ENCODE data around the gene GALNT10. TPM values are rescaled to one million over a fixed set of nuclear protein-coding genes. Genes with fewer than 3 reads are reported as not detected.

The GALNT10 gene
- total RNA-seq, 2 donors from 2014 or later, result 41.7 to 47.4 TPM

DNA sequence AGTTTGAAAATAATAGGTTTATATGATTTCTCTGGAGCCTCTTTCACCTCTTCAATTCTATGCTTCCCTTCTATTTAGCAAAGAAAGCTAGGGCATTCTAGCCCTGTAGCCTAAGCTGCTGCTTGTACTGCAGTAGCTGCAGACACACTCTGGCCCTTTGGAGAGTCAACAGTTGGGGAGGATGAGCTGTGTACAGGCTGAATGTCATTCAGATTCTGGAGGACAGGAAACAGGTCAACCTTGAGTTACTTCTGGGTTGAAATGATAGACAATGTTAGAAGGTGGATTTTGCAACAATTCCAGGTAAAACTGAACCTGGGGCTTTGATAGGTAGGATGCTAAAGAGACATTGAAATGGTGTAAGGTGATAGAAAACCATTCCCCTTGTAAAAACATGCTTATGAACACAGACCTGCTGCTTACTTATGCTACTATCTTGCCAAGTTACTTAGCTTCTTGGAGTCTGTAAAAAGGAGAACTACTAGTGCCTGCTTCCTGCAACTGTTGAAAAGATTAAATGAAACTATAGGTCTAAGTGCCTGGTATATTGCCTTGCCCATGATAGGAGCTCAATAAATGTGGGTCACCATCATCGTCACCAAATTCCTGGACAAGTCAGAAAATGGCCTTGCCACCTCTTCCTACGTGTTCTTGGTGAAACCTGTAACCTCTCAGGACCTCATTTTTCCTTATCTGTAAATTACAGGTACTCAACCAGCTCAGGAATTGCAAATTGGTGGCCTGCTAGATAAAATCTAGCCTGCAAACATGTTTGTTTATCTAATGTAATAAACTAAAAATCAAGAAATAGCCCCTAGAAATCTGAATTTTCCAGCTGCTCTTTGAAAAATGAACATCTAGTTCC lies 83.7 kb downstream of the GALNT10 start:
- H3K4me1 Mint-ChIP-seq (ENCODE audit: low read depth), result peaks cover 44% of the 10 kb centered on the region
- H3K27ac Mint-ChIP-seq, result no peak overlapping the region
- no peak for ATAC-seq (replicated peaks in 1 of 2)
- no peaks in the 10 kb centered on the region for H3K27me3 Mint-ChIP-seq (ENCODE audit: low read depth)
- no peaks in the 10 kb centered on the region for H3K36me3 Mint-ChIP-seq (ENCODE audit: insufficient read depth in 2 of 2)
- no peaks in the 10 kb centered on the region for H3K9me3 Mint-ChIP-seq
- DNase-seq, result no peak
- no peak overlapping the region for H3K4me3 Mint-ChIP-seq

DNA sequence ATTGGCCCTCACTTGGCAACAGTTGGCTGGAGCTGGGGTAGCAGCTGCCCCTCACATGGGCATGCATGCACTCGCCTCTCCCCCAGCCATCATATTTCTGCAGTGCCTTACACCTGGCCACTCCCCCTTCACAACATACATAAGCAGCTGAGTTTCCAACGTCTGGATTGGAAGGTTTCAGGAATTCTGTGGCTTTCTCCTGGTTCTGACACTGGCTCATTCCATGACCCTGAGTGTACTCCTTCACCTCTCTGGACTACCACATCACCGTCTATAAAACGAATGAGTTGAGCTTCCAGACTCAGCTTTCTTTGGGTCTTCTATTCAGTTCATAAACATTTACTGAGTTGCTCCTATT lies 84.3 kb downstream of the GALNT10 start:
- no peak overlapping the region for H3K4me3 Mint-ChIP-seq
- H3K9me3 Mint-ChIP-seq, result no peaks in the 10 kb centered on the region
- no peaks in the 10 kb centered on the region for H3K27me3 Mint-ChIP-seq (ENCODE audit: low read depth)
- no peaks in the 10 kb centered on the region for H3K36me3 Mint-ChIP-seq (ENCODE audit: insufficient read depth in 2 of 2)
- DNase-seq, result no peak
- ATAC-seq (replicated peaks in 1 of 2), result no peak
- peaks cover 44% of the 10 kb centered on the region for H3K4me1 Mint-ChIP-seq (ENCODE audit: low read depth)
- H3K27ac Mint-ChIP-seq, result no peak overlapping the region

DNA sequence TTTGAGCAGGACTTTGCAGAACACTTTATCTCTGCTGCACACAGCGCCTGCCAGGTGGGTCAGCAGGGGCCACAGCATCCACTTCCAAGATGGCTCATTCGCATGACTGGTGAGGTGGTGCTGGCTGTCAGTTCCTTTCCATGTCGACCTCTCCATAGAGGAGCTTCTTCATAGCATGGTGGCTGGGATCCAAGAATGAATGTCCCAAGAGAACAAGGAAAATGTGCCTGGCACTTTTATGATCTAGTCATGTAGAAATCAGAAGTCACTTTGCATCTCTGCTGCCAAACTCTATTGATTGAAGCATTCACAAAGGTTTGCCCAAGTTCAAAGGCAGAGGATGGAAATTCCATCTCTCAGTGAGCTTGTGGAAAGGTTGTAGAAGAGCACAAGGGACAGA lies 85.0 kb downstream of the GALNT10 start:
- Mint-ChIP-seq H3K9me3 (no peaks in the 10 kb centered on the region), H3K36me3 (ENCODE audit: insufficient read depth in 2 of 2) (no peaks in the 10 kb centered on the region), H3K4me1 (ENCODE audit: low read depth) (peaks cover 44% of the 10 kb centered on the region), H3K27ac (no peak overlapping the region), H3K4me3 (no peak overlapping the region), H3K27me3 (ENCODE audit: low read depth) (no peaks in the 10 kb centered on the region)
- DNase-seq (no peak), ATAC-seq (replicated peaks in 1 of 2) (no peak)

DNA sequence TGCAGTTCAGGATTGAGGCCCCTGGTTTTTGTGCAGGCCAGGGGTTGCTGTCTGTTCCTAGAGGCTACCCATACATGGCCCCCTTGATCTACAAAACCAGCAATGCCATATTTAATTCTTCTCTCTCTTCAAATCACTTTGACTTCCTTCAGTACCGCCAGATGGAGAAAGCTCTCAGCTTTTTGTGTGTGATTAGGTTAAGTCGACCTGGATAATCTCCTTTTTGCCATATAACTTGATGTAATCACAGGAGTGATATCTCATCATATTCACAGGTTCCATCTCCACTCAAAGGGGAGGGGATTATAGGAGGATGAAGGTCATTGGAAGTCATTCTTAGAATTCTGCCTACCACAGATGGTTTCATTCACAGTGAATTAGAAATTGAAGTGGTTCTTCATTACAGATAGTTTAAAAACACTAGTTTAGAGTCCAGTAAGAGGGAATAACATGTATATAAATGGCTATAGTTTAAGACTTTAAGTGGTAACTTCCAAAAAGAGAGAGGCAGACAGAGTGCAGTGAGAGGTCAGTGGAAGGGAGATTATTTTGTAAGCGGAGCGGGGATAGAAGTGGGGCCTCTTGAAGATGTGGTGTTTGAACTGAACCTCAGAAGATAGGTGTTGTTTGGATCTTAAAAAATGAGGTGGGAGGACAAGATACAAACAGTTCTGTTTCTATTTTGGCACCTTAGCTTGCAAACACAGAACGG lies 85.9 kb downstream of the GALNT10 start:
- Mint-ChIP-seq H3K36me3 (ENCODE audit: insufficient read depth in 2 of 2) (no peaks in the 10 kb centered on the region), H3K4me3 (peak overlapping the region in 1 of 2 donors; percentile 52), H3K4me1 (ENCODE audit: low read depth) (peaks cover 44% of the 10 kb centered on the region), H3K27me3 (ENCODE audit: low read depth) (no peaks in the 10 kb centered on the region), H3K27ac (peak overlapping the region; percentile 30), H3K9me3 (no peaks in the 10 kb centered on the region)
- ATAC-seq (replicated peaks in 1 of 2) (peak in 1 of 2 donors; percentile 38), DNase-seq (no peak)

DNA sequence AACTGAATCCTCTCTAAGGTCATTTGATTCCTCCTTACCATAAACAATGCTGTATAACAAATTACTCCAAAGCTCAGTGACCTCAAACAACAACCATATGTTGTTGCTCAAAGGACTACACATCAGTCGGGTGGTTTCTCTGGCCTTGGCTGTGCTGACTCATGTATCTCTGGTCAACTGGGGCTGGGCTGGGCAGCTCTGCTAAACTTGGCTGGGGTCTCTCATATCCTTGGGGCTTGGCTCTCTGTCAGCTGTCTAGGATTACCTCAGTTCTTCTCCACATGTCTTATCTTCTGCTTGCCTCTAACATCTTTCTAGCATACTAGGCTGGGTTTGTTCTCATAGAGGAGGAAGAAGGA lies 86.4 kb downstream of the GALNT10 start:
- ATAC-seq (replicated peaks in 1 of 2) (peak in 1 of 2 donors; percentile 41), DNase-seq (no peak)
- no peaks in the 10 kb centered on the region for H3K27me3 Mint-ChIP-seq (ENCODE audit: low read depth)
- no peaks in the 10 kb centered on the region for H3K36me3 Mint-ChIP-seq (ENCODE audit: insufficient read depth in 2 of 2)
- no peaks in the 10 kb centered on the region for H3K9me3 Mint-ChIP-seq
- peaks cover 42% of the 10 kb centered on the region for H3K4me1 Mint-ChIP-seq (ENCODE audit: low read depth)
- no peak overlapping the region for H3K4me3 Mint-ChIP-seq
- H3K27ac Mint-ChIP-seq, result no peak overlapping the region

DNA sequence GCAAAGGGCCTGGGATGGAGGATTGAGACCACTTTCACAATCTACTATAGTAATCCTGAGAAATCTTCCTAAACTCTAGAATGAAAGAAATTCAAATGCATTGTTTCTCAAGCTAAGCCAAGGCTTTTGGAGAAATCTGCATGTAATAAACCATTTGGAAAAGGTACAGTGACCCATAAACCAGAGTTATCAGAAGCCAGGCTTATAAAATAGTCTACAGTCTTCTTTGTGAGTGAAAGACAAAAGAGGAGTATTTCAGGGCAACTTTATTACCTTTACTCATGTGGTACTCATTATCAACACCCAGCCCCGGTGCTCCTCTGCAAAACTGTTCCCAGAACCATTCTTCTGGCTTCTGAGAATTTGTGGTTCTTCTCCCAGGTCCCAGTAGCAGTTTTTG lies 87.0 kb downstream of the GALNT10 start:
- H3K4me3 Mint-ChIP-seq, result no peak overlapping the region
- H3K27me3 Mint-ChIP-seq (ENCODE audit: low read depth), result no peaks in the 10 kb centered on the region
- DNase-seq (no peak), ATAC-seq (replicated peaks in 1 of 2) (no peak)
- H3K9me3 Mint-ChIP-seq, result no peaks in the 10 kb centered on the region
- H3K27ac Mint-ChIP-seq, result no peak overlapping the region
- H3K36me3 Mint-ChIP-seq (ENCODE audit: insufficient read depth in 2 of 2), result no peaks in the 10 kb centered on the region
- peaks cover 37% of the 10 kb centered on the region for H3K4me1 Mint-ChIP-seq (ENCODE audit: low read depth)

DNA sequence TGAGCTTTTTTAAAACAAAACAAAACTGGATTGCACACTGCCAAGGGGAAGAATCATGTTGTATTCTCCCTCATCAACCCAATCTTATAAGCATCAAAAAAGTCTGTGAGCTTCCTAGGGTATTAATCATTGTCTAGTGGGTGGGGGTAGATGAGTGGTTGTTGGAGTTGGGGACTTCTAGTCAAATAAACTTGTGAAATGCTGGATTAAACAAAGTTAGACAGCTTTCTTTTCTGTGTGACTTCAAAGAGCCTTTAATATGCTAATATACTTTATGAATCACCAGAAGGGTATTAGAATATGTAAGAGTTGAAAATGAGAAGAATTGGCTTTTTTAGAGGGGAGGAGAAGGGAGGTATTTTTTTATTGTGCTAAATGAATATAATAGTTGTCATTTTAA lies 87.7 kb downstream of the GALNT10 start:
- Mint-ChIP-seq H3K4me3 (no peak overlapping the region), H3K4me1 (ENCODE audit: low read depth) (peaks cover 30% of the 10 kb centered on the region), H3K27ac (no peak overlapping the region), H3K9me3 (no peaks in the 10 kb centered on the region), H3K27me3 (ENCODE audit: low read depth) (no peaks in the 10 kb centered on the region), H3K36me3 (ENCODE audit: insufficient read depth in 2 of 2) (no peaks in the 10 kb centered on the region)
- ATAC-seq (replicated peaks in 1 of 2) (no peak), DNase-seq (no peak)

DNA sequence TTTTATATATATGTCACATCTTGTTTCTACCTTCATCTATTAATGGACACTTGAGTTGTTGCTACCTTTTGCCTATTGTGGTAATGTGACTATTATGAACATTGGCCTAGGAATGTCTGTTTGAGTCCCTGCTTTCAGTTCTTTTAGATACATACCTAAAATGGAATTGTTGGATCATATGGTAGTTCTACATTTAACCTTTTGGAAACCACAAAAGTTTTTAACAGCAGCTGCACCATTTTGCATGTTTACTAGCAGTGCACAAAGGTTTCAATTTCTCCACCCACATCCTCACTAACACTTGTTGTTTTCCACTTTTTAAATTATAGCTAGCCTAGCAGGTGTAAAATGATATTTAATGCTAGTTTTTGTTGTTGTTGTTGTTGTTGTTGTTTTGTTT lies 88.4 kb downstream of the GALNT10 start:
- ATAC-seq (replicated peaks in 1 of 2) (no peak), DNase-seq (no peak)
- no peak overlapping the region for H3K27ac Mint-ChIP-seq
- no peak overlapping the region for H3K4me3 Mint-ChIP-seq
- no peaks in the 10 kb centered on the region for H3K9me3 Mint-ChIP-seq
- peaks cover 28% of the 10 kb centered on the region for H3K4me1 Mint-ChIP-seq (ENCODE audit: low read depth)
- no peaks in the 10 kb centered on the region for H3K27me3 Mint-ChIP-seq (ENCODE audit: low read depth)
- no peaks in the 10 kb centered on the region for H3K36me3 Mint-ChIP-seq (ENCODE audit: insufficient read depth in 2 of 2)

DNA sequence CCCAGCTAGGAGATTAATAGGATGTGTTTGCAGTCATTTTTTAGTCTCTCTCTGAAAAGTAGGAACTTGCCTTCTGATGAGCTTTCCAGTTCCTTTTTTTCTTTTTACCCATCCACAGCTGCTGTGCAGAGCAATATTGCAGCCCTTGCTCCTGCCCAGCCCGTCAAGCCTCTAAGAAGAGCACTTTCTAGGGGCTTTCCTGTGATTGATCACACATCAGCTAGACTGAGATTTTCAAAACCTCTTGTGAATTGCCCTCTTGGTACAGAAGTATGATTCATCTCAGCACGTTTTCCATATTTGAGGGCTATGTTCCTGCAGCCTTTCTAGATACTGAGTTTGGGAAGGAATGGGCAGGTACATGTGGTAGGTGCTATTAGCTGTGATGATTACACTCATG lies 93.9 kb downstream of the GALNT10 start:
- Mint-ChIP-seq H3K4me3 (no peak overlapping the region), H3K9me3 (no peaks in the 10 kb centered on the region), H3K27ac (no peak overlapping the region), H3K27me3 (ENCODE audit: low read depth) (no peaks in the 10 kb centered on the region), H3K4me1 (ENCODE audit: low read depth) (peaks cover 5% of the 10 kb centered on the region), H3K36me3 (ENCODE audit: insufficient read depth in 2 of 2) (no peaks in the 10 kb centered on the region)
- no peak for DNase-seq
- no peak for ATAC-seq (replicated peaks in 1 of 2)

DNA sequence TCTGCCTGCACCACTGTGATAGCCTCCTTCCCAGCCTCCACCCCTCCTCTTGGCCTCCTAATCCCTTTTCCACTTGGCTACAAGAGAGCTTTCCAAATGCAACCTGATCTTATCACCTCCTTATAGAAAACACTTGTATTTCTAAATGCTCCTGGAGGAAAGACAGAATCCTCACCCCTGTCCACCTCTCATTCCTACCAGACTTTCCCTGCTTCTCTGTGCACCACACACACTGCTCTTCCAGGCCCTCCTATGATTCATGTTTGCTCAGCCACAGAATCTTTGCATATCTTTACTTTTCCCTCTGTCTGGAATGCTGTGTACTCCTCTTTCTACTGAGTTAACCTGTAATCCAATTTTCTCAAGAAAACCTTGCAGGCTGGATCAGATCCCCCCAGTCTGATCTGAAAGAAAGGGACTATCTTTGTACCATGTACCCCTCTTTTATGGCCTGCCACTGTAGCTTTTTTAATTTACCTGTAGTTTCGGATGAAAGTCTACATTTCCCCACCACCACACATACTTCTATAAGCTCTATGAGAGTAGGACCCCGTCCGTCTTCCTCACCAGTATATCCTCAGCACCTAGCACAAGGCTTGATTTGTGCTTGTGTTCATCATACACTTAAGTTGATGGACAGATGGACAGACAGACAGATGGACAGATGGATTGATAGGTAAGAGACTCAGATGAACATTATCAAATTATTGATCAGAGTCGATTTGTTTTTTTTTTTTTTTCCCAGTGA lies 95.3 kb downstream of the GALNT10 start:
- Mint-ChIP-seq H3K36me3 (ENCODE audit: insufficient read depth in 2 of 2) (no peaks in the 10 kb centered on the region), H3K4me3 (no peak overlapping the region)

DNA sequence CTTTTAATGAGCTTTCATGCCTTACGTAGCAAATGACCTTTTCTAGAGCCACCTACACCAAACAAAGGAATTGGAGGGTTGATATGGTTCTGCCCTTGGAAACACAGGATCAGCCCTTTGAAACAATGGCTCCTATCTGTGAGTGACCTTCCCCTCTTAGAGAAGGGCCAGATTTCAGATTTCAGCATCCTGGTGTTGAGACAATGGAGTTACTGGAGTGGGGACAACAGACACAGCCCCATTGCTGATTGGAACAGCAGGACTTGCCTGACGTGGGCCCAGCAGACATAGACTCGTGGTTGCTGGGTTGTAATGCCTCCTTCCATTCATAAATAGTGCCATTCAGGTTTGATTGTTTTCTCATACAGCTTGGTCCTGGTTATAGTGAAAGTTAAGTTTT lies 96.0 kb downstream of the GALNT10 start:
- DNase-seq (no peak), ATAC-seq (replicated peaks in 1 of 2) (peak in 1 of 2 donors; percentile 35)
- H3K27me3 Mint-ChIP-seq (ENCODE audit: low read depth), result no peaks in the 10 kb centered on the region
- no peak overlapping the region for H3K27ac Mint-ChIP-seq
- peaks cover 5% of the 10 kb centered on the region for H3K4me1 Mint-ChIP-seq (ENCODE audit: low read depth)
- peaks cover 0 to 1% of the 10 kb centered on the region in 2 donors for H3K36me3 Mint-ChIP-seq (ENCODE audit: insufficient read depth in 2 of 2)
- H3K9me3 Mint-ChIP-seq, result no peaks in the 10 kb centered on the region
- H3K4me3 Mint-ChIP-seq, result no peak overlapping the region

More for the DNA sequence above, 95.3 kb downstream of the GALNT10 start:
- Mint-ChIP-seq H3K27ac (peak overlapping the region; percentile 4), H3K9me3 (no peaks in the 10 kb centered on the region), H3K27me3 (ENCODE audit: low read depth) (no peaks in the 10 kb centered on the region), H3K4me1 (ENCODE audit: low read depth) (peaks cover 5% of the 10 kb centered on the region)
- ATAC-seq (replicated peaks in 1 of 2) (no peak), DNase-seq (no peak)

DNA sequence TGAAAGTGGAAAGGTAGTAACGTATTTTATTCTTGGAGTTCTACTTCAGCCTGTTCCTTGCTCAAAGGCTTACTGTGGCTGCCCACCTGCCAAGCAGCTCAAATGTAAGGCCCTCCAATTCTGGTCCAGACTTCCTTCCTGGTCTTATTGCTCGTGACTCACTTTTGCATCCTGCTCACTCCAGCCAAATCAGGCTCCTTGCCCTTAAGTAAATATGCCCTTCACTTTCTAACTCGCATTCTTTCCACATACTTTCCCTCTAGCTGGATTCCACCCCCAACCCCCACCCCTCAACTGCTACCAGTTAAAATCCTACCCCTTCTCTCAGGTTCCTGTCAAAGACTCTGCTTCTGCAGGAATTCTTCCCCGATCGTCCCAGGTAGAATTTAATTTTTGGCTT lies 96.6 kb downstream of the GALNT10 start:
- DNase-seq, result no peak
- peaks cover 11% of the 10 kb centered on the region for H3K4me1 Mint-ChIP-seq (ENCODE audit: low read depth)
- H3K9me3 Mint-ChIP-seq, result no peaks in the 10 kb centered on the region
- no peak for ATAC-seq (replicated peaks in 1 of 2)
- H3K36me3 Mint-ChIP-seq (ENCODE audit: insufficient read depth in 2 of 2), result peaks cover 0 to 1% of the 10 kb centered on the region in 2 donors
- H3K4me3 Mint-ChIP-seq, result no peak overlapping the region
- H3K27me3 Mint-ChIP-seq (ENCODE audit: low read depth), result no peaks in the 10 kb centered on the region
- no peak overlapping the region for H3K27ac Mint-ChIP-seq

DNA sequence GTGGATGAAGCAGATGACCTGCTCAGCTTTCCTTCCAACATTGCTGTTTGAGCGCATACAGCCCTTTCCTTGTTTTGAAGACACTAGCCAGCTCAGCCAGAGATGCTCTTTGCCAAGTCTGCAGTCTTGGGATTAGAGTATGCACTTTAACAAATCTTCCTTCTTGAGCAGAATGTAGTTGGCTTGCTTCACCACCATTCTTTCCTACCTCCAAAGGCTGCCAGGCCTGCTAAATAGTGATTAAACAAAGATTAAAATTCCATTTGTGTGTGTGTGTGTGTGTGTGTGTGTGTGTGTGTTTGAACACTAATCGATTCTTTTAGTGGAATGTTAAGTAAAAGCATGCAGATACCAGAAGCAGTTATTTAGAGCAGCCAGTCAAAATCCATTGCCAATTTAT lies 97.6 kb downstream of the GALNT10 start:
- ATAC-seq (replicated peaks in 1 of 2) (no peak), DNase-seq (no peak)
- Mint-ChIP-seq H3K27me3 (ENCODE audit: low read depth) (no peaks in the 10 kb centered on the region), H3K36me3 (ENCODE audit: insufficient read depth in 2 of 2) (peaks cover 0 to 1% of the 10 kb centered on the region in 2 donors), H3K9me3 (no peaks in the 10 kb centered on the region), H3K4me1 (ENCODE audit: low read depth) (peaks cover 11% of the 10 kb centered on the region), H3K27ac (no peak overlapping the region), H3K4me3 (no peak overlapping the region)
